DND-41 (cell line): ENCODE results near the gene BCL3.

ENCODE experiments used
- EZH2 ChIP-seq: IDR thresholded peaks from 3 replicates; pipeline ENCODE4 v1.6.1; 2012; ENCODE audit warnings: borderline replicate concordance, low read depth, mild to moderate bottlenecking, moderate library complexity, low read length, inconsistent platforms; ENCODE audit not compliant: severe bottlenecking
- TF ChIP-seq, protein P1 (sequence below): IDR thresholded peaks from 2 replicates; pipeline ENCODE4 v1.5.1; 2012; ENCODE audit warnings: borderline replicate concordance, low read length, moderate library complexity, mild to moderate bottlenecking; ENCODE audit not compliant: poor library complexity, severe bottlenecking; ENCODE audit errors: extremely low read depth

DNA sequence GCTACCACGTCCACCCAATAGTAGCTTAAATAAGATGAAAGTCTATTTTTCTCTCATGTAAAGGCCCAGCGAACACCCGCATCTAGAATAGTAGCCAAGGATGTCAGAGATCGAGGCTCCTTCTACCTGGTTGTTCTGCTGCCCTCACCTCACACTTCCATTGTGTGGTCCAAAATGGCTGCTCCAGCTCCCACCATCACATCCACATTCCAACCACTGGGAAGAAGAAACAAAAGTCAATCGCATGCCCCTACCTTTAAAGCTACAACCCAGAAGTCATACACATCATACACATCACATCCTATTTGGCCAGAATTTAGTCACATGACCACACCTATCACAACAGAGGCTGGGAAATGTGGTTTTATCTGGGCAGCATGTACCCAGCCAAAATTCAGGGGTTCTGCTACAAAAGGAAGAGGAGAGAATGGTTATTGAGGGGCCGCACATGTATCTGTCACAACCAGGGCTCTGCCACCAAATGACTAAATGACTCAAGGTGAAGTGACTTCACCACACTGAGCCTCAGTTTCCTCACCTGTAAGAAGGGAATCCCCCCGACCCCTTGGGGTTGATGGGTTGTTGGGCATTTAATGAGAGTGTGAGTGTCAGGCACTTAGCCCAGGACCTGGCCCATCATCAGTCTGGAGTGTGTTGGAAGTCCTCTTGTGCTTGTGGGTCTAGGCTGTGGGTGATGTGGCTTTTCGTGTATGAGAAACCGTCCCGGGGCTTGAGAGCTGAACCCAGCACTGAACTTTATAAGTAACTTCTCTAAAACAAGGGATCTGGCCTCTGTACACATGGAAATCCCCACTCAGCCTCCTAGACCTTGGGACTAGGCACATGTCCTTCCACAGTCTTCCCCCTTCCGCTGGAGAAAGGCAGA, 19.0 kb downstream of the BCL3 start:
- TF ChIP-seq, protein P1, sequence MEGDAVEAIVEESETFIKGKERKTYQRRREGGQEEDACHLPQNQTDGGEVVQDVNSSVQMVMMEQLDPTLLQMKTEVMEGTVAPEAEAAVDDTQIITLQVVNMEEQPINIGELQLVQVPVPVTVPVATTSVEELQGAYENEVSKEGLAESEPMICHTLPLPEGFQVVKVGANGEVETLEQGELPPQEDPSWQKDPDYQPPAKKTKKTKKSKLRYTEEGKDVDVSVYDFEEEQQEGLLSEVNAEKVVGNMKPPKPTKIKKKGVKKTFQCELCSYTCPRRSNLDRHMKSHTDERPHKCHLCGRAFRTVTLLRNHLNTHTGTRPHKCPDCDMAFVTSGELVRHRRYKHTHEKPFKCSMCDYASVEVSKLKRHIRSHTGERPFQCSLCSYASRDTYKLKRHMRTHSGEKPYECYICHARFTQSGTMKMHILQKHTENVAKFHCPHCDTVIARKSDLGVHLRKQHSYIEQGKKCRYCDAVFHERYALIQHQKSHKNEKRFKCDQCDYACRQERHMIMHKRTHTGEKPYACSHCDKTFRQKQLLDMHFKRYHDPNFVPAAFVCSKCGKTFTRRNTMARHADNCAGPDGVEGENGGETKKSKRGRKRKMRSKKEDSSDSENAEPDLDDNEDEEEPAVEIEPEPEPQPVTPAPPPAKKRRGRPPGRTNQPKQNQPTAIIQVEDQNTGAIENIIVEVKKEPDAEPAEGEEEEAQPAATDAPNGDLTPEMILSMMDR, result no peak
- no peak for TF ChIP-seq EZH2
